Measurements from ENCODE around the gene NR6A1.
A peak's percentile ranks its signal among the peaks of the same experiment; 100 is the strongest.

DNA sequence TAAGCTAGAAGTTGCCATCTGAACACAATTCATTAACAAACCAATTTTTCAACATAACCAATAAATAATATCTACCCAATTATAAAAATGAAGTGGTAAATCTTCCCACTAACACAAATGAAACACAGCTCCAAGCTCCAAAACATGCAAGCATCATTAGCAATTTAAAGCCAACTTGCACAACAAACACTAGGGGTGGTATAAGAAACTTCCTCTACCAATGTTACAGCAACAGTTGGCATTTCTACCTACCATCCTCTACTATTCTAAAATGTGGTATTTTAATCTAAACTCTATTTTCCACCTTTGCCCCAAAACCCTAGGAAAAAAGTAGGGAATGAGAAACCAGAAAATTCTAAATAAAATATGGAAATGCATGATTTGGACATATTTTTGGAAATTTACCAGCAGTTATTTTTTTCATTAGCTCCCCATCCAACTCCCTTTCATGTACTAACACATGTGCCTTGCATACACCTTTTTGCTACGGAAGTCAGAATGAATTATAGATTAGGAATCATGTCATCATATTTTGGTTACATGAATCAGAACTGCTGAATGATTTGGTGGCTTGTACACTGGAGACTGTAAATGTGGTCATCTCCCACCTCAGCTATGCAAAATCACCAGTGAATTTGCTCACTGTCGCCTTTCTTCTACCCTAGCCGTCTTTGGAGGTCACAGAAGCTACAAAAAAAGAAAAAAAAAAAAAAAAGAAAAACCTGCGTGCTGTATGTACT lies 4.1 kb downstream of the NR6A1 start:
- TF ChIP-seq, protein P1, sequence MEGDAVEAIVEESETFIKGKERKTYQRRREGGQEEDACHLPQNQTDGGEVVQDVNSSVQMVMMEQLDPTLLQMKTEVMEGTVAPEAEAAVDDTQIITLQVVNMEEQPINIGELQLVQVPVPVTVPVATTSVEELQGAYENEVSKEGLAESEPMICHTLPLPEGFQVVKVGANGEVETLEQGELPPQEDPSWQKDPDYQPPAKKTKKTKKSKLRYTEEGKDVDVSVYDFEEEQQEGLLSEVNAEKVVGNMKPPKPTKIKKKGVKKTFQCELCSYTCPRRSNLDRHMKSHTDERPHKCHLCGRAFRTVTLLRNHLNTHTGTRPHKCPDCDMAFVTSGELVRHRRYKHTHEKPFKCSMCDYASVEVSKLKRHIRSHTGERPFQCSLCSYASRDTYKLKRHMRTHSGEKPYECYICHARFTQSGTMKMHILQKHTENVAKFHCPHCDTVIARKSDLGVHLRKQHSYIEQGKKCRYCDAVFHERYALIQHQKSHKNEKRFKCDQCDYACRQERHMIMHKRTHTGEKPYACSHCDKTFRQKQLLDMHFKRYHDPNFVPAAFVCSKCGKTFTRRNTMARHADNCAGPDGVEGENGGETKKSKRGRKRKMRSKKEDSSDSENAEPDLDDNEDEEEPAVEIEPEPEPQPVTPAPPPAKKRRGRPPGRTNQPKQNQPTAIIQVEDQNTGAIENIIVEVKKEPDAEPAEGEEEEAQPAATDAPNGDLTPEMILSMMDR (conservative IDR thresholded peaks at IDR 0.05; ENCODE audit: low read length), result peak; percentile 58
- TF ChIP-seq EZH2phosphoT487 (IDR thresholded peaks at IDR 0.05; ENCODE audit: borderline replicate concordance), result no peak

Data from Loucy (cell line).